Ascending aorta (tissue), 2 donors: ENCODE data around the gene ABHD13. TPM values are rescaled to one million over a fixed set of nuclear protein-coding genes. Genes with fewer than 3 reads are reported as not detected.

ENCODE experiments used
- DNase-seq, 2 donors: peaks; one replicate each; pipeline ENCODE4 v3.0.0-alpha.2; 2019; ENCODE audit warnings: low spot score in 2 of 2
- H3K27ac ChIP-seq, 2 donors: fragments of 200-600 bp; sonication (generic); one replicate each; pipeline ENCODE4 v1.5.1; 2016 to 2017; ENCODE audit warnings: mild to moderate bottlenecking in 1 of 2
- H3K27me3 ChIP-seq: fragments of 200-600 bp; sonication (generic); one replicate; pipeline ENCODE4 v1.5.1; 2017
- H3K36me3 ChIP-seq, 2 donors: fragments of 200-600 bp; sonication (generic); one replicate each; pipeline ENCODE4 v1.5.1; 2016
- H3K4me1 ChIP-seq, 2 donors: fragments of 200-600 bp; sonication (generic); one replicate each; pipeline ENCODE4 v1.5.1; 2016 to 2017; ENCODE audit warnings: mild to moderate bottlenecking in 1 of 2
- H3K4me3 ChIP-seq, 2 donors: fragments of 200-600 bp; sonication (generic); one replicate each; pipeline ENCODE4 v1.5.1; 2016 to 2017; ENCODE audit warnings: mild to moderate bottlenecking in 1 of 2
- H3K9me3 ChIP-seq, 2 donors: fragments of 200-600 bp; sonication (generic); one replicate each; pipeline ENCODE4 v1.5.1; 2016
- CTCF ChIP-seq, 3 experiments: fragments of 200-600 bp in 2 of 3; fragments of 450-650 bp in 1 of 3; sonication (generic) in 2 of 3; IDR thresholded peaks; one replicate each; pipeline ENCODE4 v1.5.1; 2016 to 2019; ENCODE audit warnings: antibody characterized with exemption in 3 of 3, mild to moderate bottlenecking in 1 of 3, moderate library complexity in 1 of 3
- intact Hi-C: fragments of 100-400 bp; cut with DNase I; formaldehyde crosslinking; loops from one replicate; pipeline ENCODE4 v1.15.1; 2023
- total RNA-seq: library from RNA; depleted of rRNA; stranded (reverse); fragments of >200 nt; gene quantifications from one replicate; pipeline ENCODE4 v1.1.0, GENCODE V29; 2016

ABHD13 gene
- total RNA-seq, 1 donor from 2014 or later: 4.5 TPM

- Histone ChIP-seq H3K4me1 (no peaks in the 10 kb centered on the region), H3K4me3 (no peak overlapping the region), H3K36me3 (no peaks in the 10 kb centered on the region), H3K27me3 (no peaks in the 10 kb centered on the region), H3K27ac (no peak overlapping the region), H3K9me3 (no peaks in the 10 kb centered on the region)
- intact Hi-C loops: no loop called here
- no peak for TF ChIP-seq CTCF (IDR thresholded peaks at IDR 0.05)
- no peak for DNase-seq
These were observed 22.3 kb upstream of the ABHD13 start for GRCh38 chr13:108195861-108196260.

GRCh38 chr13:108200781-108201398, 17.3 kb upstream of the ABHD13 start:
- no peak for DNase-seq
- Histone ChIP-seq H3K27me3 (no peaks in the 10 kb centered on the region), H3K9me3 (no peaks in the 10 kb centered on the region), H3K27ac (no peak overlapping the region), H3K4me3 (no peak overlapping the region), H3K36me3 (no peaks in the 10 kb centered on the region), H3K4me1 (no peaks in the 10 kb centered on the region)
- intact Hi-C loops: no loop called here
- TF ChIP-seq CTCF (IDR thresholded peaks at IDR 0.05): no peak

- no peaks in the 10 kb centered on the region for H3K27me3 ChIP-seq
- H3K27ac ChIP-seq: no peak overlapping the region
- no peak for DNase-seq
- no peak for TF ChIP-seq CTCF (IDR thresholded peaks at IDR 0.05)
- peaks cover 8 to 23% of the 10 kb centered on the region in 2 donors for H3K36me3 ChIP-seq
- H3K4me1 ChIP-seq: peaks cover 1 to 4% of the 10 kb centered on the region in 2 donors
- peaks cover 0 to 25% of the 10 kb centered on the region in 2 donors for H3K9me3 ChIP-seq
- intact Hi-C loops: loop anchor here (10.0 kb wide), 2 partner anchors 756 to 1574 kb away; partner anchors contain the start of gene IRS2
- H3K4me3 ChIP-seq: no peak overlapping the region
These were observed 7.6 kb upstream of the ABHD13 start for GRCh38 chr13:108210551-108210950.

- Histone ChIP-seq H3K27me3 (no peaks in the 10 kb centered on the region), H3K4me1 (peaks cover 4 to 12% of the 10 kb centered on the region in 2 donors), H3K36me3 (peaks cover 8 to 23% of the 10 kb centered on the region in 2 donors), H3K27ac (no peak overlapping the region), H3K9me3 (peaks cover 0 to 14% of the 10 kb centered on the region in 2 donors), H3K4me3 (no peak overlapping the region)
- DNase-seq: no peak
- intact Hi-C loops: loop anchor here (10.0 kb wide), 2 partner anchors 758 to 1572 kb away; partner anchors contain the start of gene IRS2
- TF ChIP-seq CTCF (IDR thresholded peaks at IDR 0.05): no peak
These were observed 5.3 kb upstream of the ABHD13 start for GRCh38 chr13:108212886-108213285.

- Histone ChIP-seq H3K36me3 (peaks cover 8 to 22% of the 10 kb centered on the region in 2 donors), H3K27ac (peak overlapping the region; percentile 13 to 59), H3K27me3 (no peaks in the 10 kb centered on the region), H3K4me1 (peaks cover 4 to 12% of the 10 kb centered on the region in 2 donors), H3K4me3 (peak overlapping the region in 1 of 2 donors; percentile 70), H3K9me3 (peaks cover 0 to 7% of the 10 kb centered on the region in 2 donors)
- DNase-seq: no peak
- TF ChIP-seq CTCF (IDR thresholded peaks at IDR 0.05): no peak
- intact Hi-C loops: loop anchor here (10.0 kb wide), 2 partner anchors 759 to 1571 kb away; partner anchors contain the start of gene IRS2
These were observed 4.2 kb upstream of the ABHD13 start for GRCh38 chr13:108213946-108214345.
